IPS-NIHi7 (cell line): ENCODE results near the gene ZG16.
"Not testable (repeated sequence)": the region's sequence is repeated elsewhere in the genome, so short reads cannot be mapped to it uniquely, and the experiment has no call there.

ENCODE experiments used
- DNase-seq: peaks from one replicate; pipeline ENCODE4 v3.0.0; 2012; ENCODE audit warnings: mixed read lengths; ENCODE audit errors: extremely low spot score

ZG16 gene

GRCh38 chr16:29784901-29785500 lies 6.9 kb downstream of the ZG16 start:
- DNase-seq: peak; percentile 94

- DNase-seq: not testable (repeated sequence)
Observed at GRCh38 chr16:29787155-29787554, 9.1 kb downstream of the ZG16 start.

- no peak for DNase-seq
Observed at GRCh38 chr16:29789775-29790182, 11.7 kb downstream of the ZG16 start.

GRCh38 chr16:29790183-29790948 lies 12.3 kb downstream of the ZG16 start, which contains the start of gene KIF22:
Gene KIF22, plus strand, starts transcription at chr16:29790751. Its CDS starts 9 bp downstream, at chr16:29790760.
- peak; percentile 99 for DNase-seq

GRCh38 chr16:29790949-29791844 lies 13.1 kb downstream of the ZG16 start:
- DNase-seq: no peak

GRCh38 chr16:29791845-29792807 lies 14.1 kb downstream of the ZG16 start:
- no peak for DNase-seq

- not testable (repeated sequence) for DNase-seq
Observed at GRCh38 chr16:29793153-29793552, 15.1 kb downstream of the ZG16 start.

- no peak for DNase-seq
Observed at GRCh38 chr16:29794231-29794710, 16.2 kb downstream of the ZG16 start.

GRCh38 chr16:29802416-29802935 lies 24.4 kb downstream of the ZG16 start:
- DNase-seq: no peak

- DNase-seq: no peak
Observed at GRCh38 chr16:29804020-29804419, 26.0 kb downstream of the ZG16 start.

- no peak for DNase-seq
Observed at GRCh38 chr16:29804455-29805231, 26.6 kb downstream of the ZG16 start.

- DNase-seq: peak; percentile 95
Observed at GRCh38 chr16:29805232-29806098, 27.4 kb downstream of the ZG16 start.

- DNase-seq: no peak
Observed at GRCh38 chr16:29806099-29806579, 28.1 kb downstream of the ZG16 start, which contains the start of gene MAZ. Gene MAZ, plus strand, starts transcription at chr16:29806529. Its CDS starts 173 bp downstream, at chr16:29806702.

GRCh38 chr16:29806641-29807425 lies 28.8 kb downstream of the ZG16 start:
- DNase-seq: no peak

- peak; percentile 62 for DNase-seq
Observed at GRCh38 chr16:29807426-29808218, 29.6 kb downstream of the ZG16 start.

- no peak for DNase-seq
Observed at GRCh38 chr16:29808219-29808900, 30.3 kb downstream of the ZG16 start.
